Dedifferentiated amniotic fluid mesenchymal stem cell (primary cell): ENCODE data around the gene TUBA3D.
A peak's percentile ranks its signal among the peaks of the same experiment; 100 is the strongest.
"Not testable (repeated sequence)": the region's sequence is repeated elsewhere in the genome, so short reads cannot be mapped to it uniquely, and the experiment has no call there.

Experiments
- DNase-seq: peaks from one replicate; pipeline ENCODE4 v3.0.0-alpha.2; 2016; ENCODE audit errors: extremely low spot score

Gene TUBA3D

GRCh38 chr2:131483981-131484820 lies 8.3 kb downstream of the TUBA3D start:
- DNase-seq = not testable (repeated sequence)

GRCh38 chr2:131484906-131485460 lies 9.1 kb downstream of the TUBA3D start:
- not testable (repeated sequence) for DNase-seq

GRCh38 chr2:131486201-131486902 lies 10.4 kb downstream of the TUBA3D start:
- DNase-seq = not testable (repeated sequence)

- DNase-seq = no peak
These were observed 12.6 kb downstream of the TUBA3D start for GRCh38 chr2:131488306-131489205.

- not testable (repeated sequence) for DNase-seq
These were observed 14.9 kb downstream of the TUBA3D start for GRCh38 chr2:131490616-131491468.

GRCh38 chr2:131491469-131491836 lies 15.5 kb downstream of the TUBA3D start:
- not testable (repeated sequence) for DNase-seq

GRCh38 chr2:131492015-131492417 lies 16.1 kb downstream of the TUBA3D start, which contains the start of gene MZT2A:
TSS of gene MZT2A (minus strand) at chr2:131492397. CDS start at chr2:131492376, 21 bp downstream.
- not testable (repeated sequence) for DNase-seq

GRCh38 chr2:131492418-131493198 lies 16.7 kb downstream of the TUBA3D start:
- DNase-seq = peak; percentile 73

GRCh38 chr2:131493199-131493968 lies 17.5 kb downstream of the TUBA3D start:
- DNase-seq = no peak

GRCh38 chr2:131495506-131495905 lies 19.6 kb downstream of the TUBA3D start:
- DNase-seq = not testable (repeated sequence)

- DNase-seq = not testable (repeated sequence)
These were observed 22.5 kb downstream of the TUBA3D start for GRCh38 chr2:131498321-131498973.

GRCh38 chr2:131503587-131503986 lies 27.7 kb downstream of the TUBA3D start:
- DNase-seq = not testable (repeated sequence)

- DNase-seq = not testable (repeated sequence)
These were observed 28.3 kb downstream of the TUBA3D start for GRCh38 chr2:131504082-131504750.

- DNase-seq = no peak
These were observed 33.7 kb downstream of the TUBA3D start for GRCh38 chr2:131509615-131510014.

- DNase-seq = not testable (repeated sequence)
These were observed 35.5 kb downstream of the TUBA3D start for GRCh38 chr2:131511291-131511968.

- DNase-seq = not testable (repeated sequence)
These were observed 36.3 kb downstream of the TUBA3D start for GRCh38 chr2:131511969-131512870.
